HEK293 (cell line): ENCODE results near the gene ZPLD1.

ENCODE experiments used
- CTCF ChIA-PET: fragments of 350-600 bp; formaldehyde crosslinking; extraction: SDS; loops from one replicate; lab custom pipeline; 2021; ENCODE audit warnings: antibody characterized with exemption; lab: Yijun Ruan, JAX
- POLR2A ChIA-PET: fragments of 300-600 bp; formaldehyde crosslinking; extraction: SDS; loops from one replicate; lab custom pipeline; 2020; ENCODE audit warnings: antibody characterized with exemption, inconsistent platforms; lab: Yijun Ruan, JAX
- H3K27ac ChIP-seq: fragments of 200-500 bp; sonication (Bioruptor generic); 2 replicates; pipeline ENCODE4 v1.5.1; 2014; ENCODE audit warnings: low read depth, low read length, control low read depth, inconsistent platforms; ENCODE audit errors: extremely low read depth
- H3K36me3 ChIP-seq, 2 experiments: fragments of 200-500 bp in 1 of 2; sonication (Bioruptor generic) in 1 of 2; 1 replicate in 1 of 2; 2 replicates in 1 of 2; pipeline ENCODE4 v1.5.1; 2014 to 2017; ENCODE audit warnings: inconsistent platforms in 2 of 2, low read length in 2 of 2; ENCODE audit not compliant: control insufficient read depth in 2 of 2, insufficient read depth in 1 of 2
- H3K4me1 ChIP-seq: fragments of 200-500 bp; sonication (Bioruptor generic); 2 replicates; pipeline ENCODE4 v1.5.1; 2014; ENCODE audit warnings: mild to moderate bottlenecking, low read length, inconsistent platforms; ENCODE audit not compliant: control insufficient read depth, insufficient read depth
- H3K4me3 ChIP-seq: 2 replicates; pipeline ENCODE4 v1.5.1; 2011; ENCODE audit warnings: low read depth, mild to moderate bottlenecking, control low read depth, low read length, moderate library complexity
- H3K9me3 ChIP-seq: fragments of 200-500 bp; sonication (Bioruptor generic); 2 replicates; pipeline ENCODE4 v1.5.1; 2014; ENCODE audit warnings: low read depth, low read length, inconsistent platforms; ENCODE audit not compliant: control insufficient read depth, insufficient read depth
- GLIS2 ChIP-seq: fragments of 450-650 bp; formaldehyde crosslinking; IDR thresholded peaks from 2 replicates; pipeline ENCODE4 v1.5.1; 2016; ENCODE audit warnings: missing biosample characterization, missing genetic modification characterization
- KLF16 ChIP-seq: fragments of 450-650 bp; formaldehyde crosslinking; IDR thresholded peaks from 2 replicates; pipeline ENCODE4 v1.5.1; 2017; ENCODE audit warnings: missing biosample characterization, missing genetic modification characterization
- MYNN ChIP-seq: fragments of 450-650 bp; formaldehyde crosslinking; IDR thresholded peaks from 2 replicates; pipeline ENCODE4 v1.5.1; 2016; ENCODE audit warnings: missing biosample characterization, missing genetic modification characterization, borderline replicate concordance
- OSR2 ChIP-seq: fragments of 450-650 bp; formaldehyde crosslinking; IDR thresholded peaks from 2 replicates; pipeline ENCODE4 v1.5.1; 2016; ENCODE audit warnings: missing biosample characterization, missing genetic modification characterization
- PRDM10 ChIP-seq: fragments of 450-650 bp; formaldehyde crosslinking; IDR thresholded peaks from 2 replicates; pipeline ENCODE4 v1.5.1; 2016; ENCODE audit warnings: missing biosample characterization, missing genetic modification characterization
- PRDM6 ChIP-seq: fragments of 450-650 bp; formaldehyde crosslinking; IDR thresholded peaks from 2 replicates; pipeline ENCODE4 v1.5.1; 2017; ENCODE audit warnings: missing biosample characterization, missing genetic modification characterization
- SCRT2 ChIP-seq: fragments of 450-650 bp; formaldehyde crosslinking; IDR thresholded peaks from 2 replicates; pipeline ENCODE4 v1.5.1; 2016; ENCODE audit warnings: missing biosample characterization, missing genetic modification characterization
- ZBTB17 ChIP-seq: fragments of 450-650 bp; formaldehyde crosslinking; IDR thresholded peaks from 2 replicates; pipeline ENCODE4 v1.5.1; 2016; ENCODE audit warnings: missing biosample characterization, missing genetic modification characterization
- ZBTB6 ChIP-seq: fragments of 450-650 bp; formaldehyde crosslinking; IDR thresholded peaks from 2 replicates; pipeline ENCODE4 v1.5.1; 2017; ENCODE audit warnings: missing biosample characterization, missing genetic modification characterization
- ZBTB8A ChIP-seq: fragments of 450-650 bp; formaldehyde crosslinking; IDR thresholded peaks from 2 replicates; pipeline ENCODE4 v1.5.1; 2016; ENCODE audit warnings: missing biosample characterization, missing genetic modification characterization
- ZEB2 ChIP-seq: fragments of 450-650 bp; formaldehyde crosslinking; IDR thresholded peaks from 2 replicates; pipeline ENCODE4 v1.5.1; 2016; ENCODE audit warnings: missing biosample characterization, missing genetic modification characterization
- ZNF138 ChIP-seq: fragments of 450-650 bp; formaldehyde crosslinking; IDR thresholded peaks from 2 replicates; pipeline ENCODE4 v1.5.1; 2016; ENCODE audit warnings: missing biosample characterization, missing genetic modification characterization, borderline replicate concordance
- ZNF26 ChIP-seq: fragments of 450-650 bp; formaldehyde crosslinking; IDR thresholded peaks from 2 replicates; pipeline ENCODE4 v1.5.1; 2016; ENCODE audit warnings: missing biosample characterization, missing genetic modification characterization
- ZNF341 ChIP-seq: fragments of 450-650 bp; formaldehyde crosslinking; IDR thresholded peaks from 2 replicates; pipeline ENCODE4; 2016; ENCODE audit warnings: low read depth, missing biosample characterization, missing genetic modification characterization
- ZNF362 ChIP-seq: fragments of 450-650 bp; formaldehyde crosslinking; IDR thresholded peaks from 2 replicates; pipeline ENCODE4 v1.5.1; 2016; ENCODE audit warnings: missing biosample characterization, missing genetic modification characterization
- ZNF600 ChIP-seq: fragments of 450-650 bp; formaldehyde crosslinking; IDR thresholded peaks from 2 replicates; pipeline ENCODE4 v1.5.1; 2016; ENCODE audit warnings: missing biosample characterization, missing genetic modification characterization
- ZNF621 ChIP-seq: fragments of 450-650 bp; formaldehyde crosslinking; IDR thresholded peaks from 2 replicates; pipeline ENCODE4 v1.5.1; 2017; ENCODE audit warnings: missing biosample characterization, missing genetic modification characterization
- ZNF629 ChIP-seq: fragments of 450-650 bp; formaldehyde crosslinking; IDR thresholded peaks from 2 replicates; pipeline ENCODE4 v1.5.1; 2017; ENCODE audit warnings: missing biosample characterization, missing genetic modification characterization
- ZNF639 ChIP-seq: fragments of 450-650 bp; formaldehyde crosslinking; IDR thresholded peaks from 2 replicates; pipeline ENCODE4 v1.5.1; 2016; ENCODE audit warnings: missing biosample characterization, missing genetic modification characterization
- ZNF670 ChIP-seq: fragments of 450-650 bp; formaldehyde crosslinking; IDR thresholded peaks from 2 replicates; pipeline ENCODE4 v1.5.1; 2016; ENCODE audit warnings: missing biosample characterization, missing genetic modification characterization, low read depth
- ZNF707 ChIP-seq: fragments of 450-650 bp; formaldehyde crosslinking; IDR thresholded peaks from 2 replicates; pipeline ENCODE4 v1.5.1; 2016; ENCODE audit warnings: missing biosample characterization, missing genetic modification characterization
- ZNF768 ChIP-seq: fragments of 450-650 bp; formaldehyde crosslinking; IDR thresholded peaks from 2 replicates; pipeline ENCODE4 v1.5.1; 2018; ENCODE audit warnings: missing biosample characterization, mild to moderate bottlenecking, missing genetic modification characterization
- ZNF792 ChIP-seq: fragments of 450-650 bp; formaldehyde crosslinking; IDR thresholded peaks from 2 replicates; pipeline ENCODE4 v1.5.1; 2016; ENCODE audit warnings: missing biosample characterization, missing genetic modification characterization
- ZSCAN16 ChIP-seq: fragments of 450-650 bp; formaldehyde crosslinking; IDR thresholded peaks from 2 replicates; pipeline ENCODE4 v1.5.1; 2016; ENCODE audit warnings: missing biosample characterization, missing genetic modification characterization
- ZSCAN30 ChIP-seq: fragments of 450-650 bp; IDR thresholded peaks from 2 replicates; pipeline ENCODE4 v1.5.1; 2018; ENCODE audit warnings: missing biosample characterization, mild to moderate bottlenecking, missing genetic modification characterization, moderate library complexity
- ZXDB ChIP-seq: fragments of 450-650 bp; formaldehyde crosslinking; IDR thresholded peaks from 2 replicates; pipeline ENCODE4 v1.5.1; 2016; ENCODE audit warnings: missing biosample characterization, missing genetic modification characterization

The ZPLD1 gene

GRCh38 chr3:102510663-102511062 lies 75.8 kb downstream of the ZPLD1 start (continued):
- TF ChIP-seq ZNF639 (peak; percentile 44; the same call in 1 of the 2 replicates), ZNF629 (tag by site-specific recombination) (peak; percentile 51), ZNF138 (tag by site-specific recombination) (no peak), GLIS2 (tag by site-specific recombination) (no peak), ZNF621 (no peak), PRDM6 (tag by site-specific recombination) (peak; percentile 65), ZNF26 (tag by site-specific recombination) (no peak), SCRT2 (tag by site-specific recombination) (no peak), ZBTB17 (0 out of 2 replicates have a peak, but pooled peaks have one; percentile 16), ZEB2 (tag by site-specific recombination) (peak; percentile 62; the same call in 1 of the 2 replicates), ZNF768 (no peak), ZXDB (no peak), ZNF707 (tag by site-specific recombination) (no peak), OSR2 (tag by site-specific recombination) (peak; percentile 8; the same call in 1 of the 2 replicates), KLF16 (tag by site-specific recombination) (no peak), ZNF792 (tag by site-specific recombination) (no peak), ZNF362 (peak; percentile 75; the same call in 1 of the 2 replicates), ZBTB8A (tag by site-specific recombination) (no peak), ZSCAN16 (no peak), MYNN (no peak)
- TF ChIP-seq, all 188 proteins: peak for 9

GRCh38 chr3:102511168-102511567 lies 76.4 kb downstream of the ZPLD1 start:
- Histone ChIP-seq H3K4me1 (peaks cover 6% of the 10 kb centered on the region; the same call in 1 of the 2 replicates), H3K9me3 (no peaks in the 10 kb centered on the region), H3K36me3 (no peaks in the 10 kb centered on the region), H3K4me3 (no peak overlapping the region), H3K27ac (no peak overlapping the region)
- POLR2A ChIA-PET = no interaction called here
- CTCF ChIA-PET = interaction anchor here (0.6 to 0.7 kb wide), 2 partner anchors 17 to 88 kb away, joined by 3 to 4 read pairs; no protein-coding TSS in a partner anchor
- TF ChIP-seq ZNF600 (tag by site-specific recombination) = no peak
- TF ChIP-seq ZBTB6 (tag by site-specific recombination) = no peak
- TF ChIP-seq ZNF670 = no peak
- TF ChIP-seq ZNF341 (tag by site-specific recombination) = no peak
- TF ChIP-seq ZNF639 = no peak
- no peak for TF ChIP-seq KLF16 (tag by site-specific recombination)
- no peak for TF ChIP-seq PRDM10 (tag by site-specific recombination)
- no peak for TF ChIP-seq ZSCAN30 (tag by site-specific recombination)
